Measurements from ENCODE around the gene SMYD5.

- TF ChIP-seq, protein P1, sequence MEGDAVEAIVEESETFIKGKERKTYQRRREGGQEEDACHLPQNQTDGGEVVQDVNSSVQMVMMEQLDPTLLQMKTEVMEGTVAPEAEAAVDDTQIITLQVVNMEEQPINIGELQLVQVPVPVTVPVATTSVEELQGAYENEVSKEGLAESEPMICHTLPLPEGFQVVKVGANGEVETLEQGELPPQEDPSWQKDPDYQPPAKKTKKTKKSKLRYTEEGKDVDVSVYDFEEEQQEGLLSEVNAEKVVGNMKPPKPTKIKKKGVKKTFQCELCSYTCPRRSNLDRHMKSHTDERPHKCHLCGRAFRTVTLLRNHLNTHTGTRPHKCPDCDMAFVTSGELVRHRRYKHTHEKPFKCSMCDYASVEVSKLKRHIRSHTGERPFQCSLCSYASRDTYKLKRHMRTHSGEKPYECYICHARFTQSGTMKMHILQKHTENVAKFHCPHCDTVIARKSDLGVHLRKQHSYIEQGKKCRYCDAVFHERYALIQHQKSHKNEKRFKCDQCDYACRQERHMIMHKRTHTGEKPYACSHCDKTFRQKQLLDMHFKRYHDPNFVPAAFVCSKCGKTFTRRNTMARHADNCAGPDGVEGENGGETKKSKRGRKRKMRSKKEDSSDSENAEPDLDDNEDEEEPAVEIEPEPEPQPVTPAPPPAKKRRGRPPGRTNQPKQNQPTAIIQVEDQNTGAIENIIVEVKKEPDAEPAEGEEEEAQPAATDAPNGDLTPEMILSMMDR (conservative IDR thresholded peaks at IDR 0.05; ENCODE audit: low read depth, low read length), result peak; percentile 96
- TF ChIP-seq EZH2 (IDR thresholded peaks at IDR 0.05; ENCODE audit: borderline replicate concordance, low read depth, low read length, poor library complexity, severe bottlenecking), result no peak
These were observed 1.4 kb upstream of the SMYD5 start for GRCh38 chr2:73212448-73213176.

All from A673 (cell line).